Astrocyte of the cerebellum (primary cell): ENCODE data around the gene NCEH1.

Experiments
- DNase-seq: peaks from one replicate; pipeline ENCODE4 v3.0.0-alpha.2; 2011; ENCODE audit warnings: low read depth
- H3K4me3 ChIP-seq: 2 replicates; pipeline ENCODE4 v1.5.1; 2011; ENCODE audit warnings: mild to moderate bottlenecking, low read depth, low read length, moderate library complexity
- CTCF ChIP-seq: IDR thresholded peaks from 2 replicates; pipeline ENCODE4 v1.5.1; 2012; ENCODE audit warnings: low read length, low read depth, moderate library complexity, mild to moderate bottlenecking; ENCODE audit errors: missing control alignments
- in situ Hi-C: cut with HindIII; loops from 2 replicates; pipeline ENCODE4 v1.10.0; 2017; ENCODE audit warnings: low sequenced_read_pairs

Gene NCEH1

GRCh38 chr3:172648747-172649146 is 62.1 kb downstream of the NCEH1 start:
- TF ChIP-seq CTCF, result no peak
- no peak overlapping the region for H3K4me3 ChIP-seq
- in situ Hi-C loops, result no loop called here

GRCh38 chr3:172647823-172648222 is 63.0 kb downstream of the NCEH1 start:
- in situ Hi-C loops, result no loop called here
- DNase-seq, result no peak
- H3K4me3 ChIP-seq, result no peak overlapping the region
- no peak for TF ChIP-seq CTCF

More at GRCh38 chr3:172648747-172649146, 62.1 kb downstream of the NCEH1 start:
- DNase-seq, result no peak

GRCh38 chr3:172647080-172647479 is 63.8 kb downstream of the NCEH1 start:
- TF ChIP-seq CTCF, result no peak
- in situ Hi-C loops, result no loop called here
- no peak for DNase-seq
- H3K4me3 ChIP-seq, result no peak overlapping the region

GRCh38 chr3:172646439-172647015 is 64.3 kb downstream of the NCEH1 start:
- no peak for TF ChIP-seq CTCF
- no peak overlapping the region for H3K4me3 ChIP-seq
- in situ Hi-C loops, result no loop called here
- peak; percentile 79 for DNase-seq

GRCh38 chr3:172644258-172644657 is 66.6 kb downstream of the NCEH1 start:
- in situ Hi-C loops, result no loop called here
- no peak overlapping the region for H3K4me3 ChIP-seq
- DNase-seq, result no peak
- TF ChIP-seq CTCF, result no peak

GRCh38 chr3:172643506-172644179 is 67.2 kb downstream of the NCEH1 start:
- no peak for TF ChIP-seq CTCF
- no peak for DNase-seq
- in situ Hi-C loops, result no loop called here
- no peak overlapping the region for H3K4me3 ChIP-seq
